HG03378 (cell line): ENCODE data around the gene TFEC.
"Not testable (repeated sequence)": the region's sequence is repeated elsewhere in the genome, so short reads cannot be mapped to it uniquely, and the experiment has no call there.

Experiments used
- ATAC-seq: cut with Tn5 transposase; IDR thresholded peaks from one replicate; pipeline ENCODE4 v1.9.1; 2021; ENCODE audit warnings: mild to moderate bottlenecking, moderate library complexity; ENCODE audit not compliant: unreplicated experiment

TFEC gene

DNA sequence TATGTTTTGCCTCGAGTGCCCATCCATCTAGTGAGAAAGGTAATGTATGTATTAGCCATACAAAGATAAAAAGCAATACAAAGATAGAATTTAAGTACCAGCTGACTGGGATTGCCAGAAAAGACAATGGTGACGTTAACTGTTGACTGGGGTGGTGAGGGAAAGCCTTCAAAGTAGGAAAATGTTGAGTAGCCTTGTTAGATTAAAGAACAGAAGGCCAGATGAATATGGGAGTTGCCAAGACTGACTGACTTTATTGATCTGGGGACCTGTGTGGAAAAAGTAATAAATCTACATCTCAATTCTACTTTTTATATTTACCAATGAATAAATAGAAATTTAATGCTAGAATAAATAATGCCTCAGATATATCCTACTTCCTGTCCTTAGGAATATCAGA lies 97.7 kb downstream of the TFEC start:
- ATAC-seq: no peak

DNA sequence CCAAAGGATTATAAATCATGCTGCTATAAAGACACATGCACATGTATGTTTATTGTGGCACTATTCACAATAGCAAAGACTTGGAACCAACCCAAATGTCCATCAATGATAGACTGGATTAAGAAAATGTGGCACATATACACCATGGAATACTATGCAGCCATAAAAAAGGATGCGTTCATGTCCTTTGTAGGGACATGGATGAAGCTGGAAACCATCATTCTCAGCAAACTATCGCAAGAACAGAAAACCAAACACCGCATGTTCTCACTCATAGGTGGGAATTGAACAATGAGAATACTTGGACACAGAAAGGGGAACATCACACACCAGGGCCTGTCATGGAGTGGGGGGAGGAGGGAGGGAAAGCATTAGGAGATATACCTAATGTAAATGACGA lies 100.4 kb downstream of the TFEC start:
- ATAC-seq: not testable (repeated sequence)

DNA sequence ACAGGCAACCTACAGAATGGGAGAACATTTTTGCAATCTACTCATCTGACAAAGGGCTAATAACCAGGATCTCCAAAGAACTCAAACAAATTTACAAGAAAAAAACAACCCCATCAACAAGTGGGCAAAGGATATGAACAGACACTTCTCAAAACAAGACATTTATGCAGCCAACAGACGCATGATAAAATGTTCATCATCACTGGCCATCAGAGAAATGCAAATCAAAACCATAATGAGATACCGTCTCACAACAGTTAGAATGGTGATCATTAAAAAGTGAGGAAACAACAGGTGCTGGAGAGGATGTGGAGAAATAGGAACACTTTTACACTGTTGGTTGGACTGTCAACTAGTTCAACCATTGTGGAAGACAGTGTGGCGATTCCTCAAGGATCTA lies 100.8 kb downstream of the TFEC start:
- ATAC-seq: not testable (repeated sequence)

DNA sequence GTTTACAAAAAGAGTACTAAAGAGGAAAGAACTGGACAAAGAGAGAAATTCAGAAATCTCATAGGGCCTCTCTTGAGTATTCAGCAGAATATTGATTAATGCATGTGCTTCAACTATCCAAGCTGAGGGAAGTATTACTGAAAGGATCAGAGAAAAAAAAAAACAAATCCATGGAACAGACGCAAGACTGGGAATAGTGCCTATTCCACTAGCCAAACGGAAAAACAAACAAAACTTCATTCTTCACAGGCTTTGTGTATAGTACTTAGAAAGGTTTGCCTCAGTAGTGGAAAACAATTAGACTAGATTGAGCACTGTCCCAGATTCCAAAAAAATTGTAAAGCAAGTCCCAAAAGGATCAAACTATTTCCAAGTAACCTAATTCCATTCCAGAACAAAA lies 106.2 kb downstream of the TFEC start:
- no peak for ATAC-seq

DNA sequence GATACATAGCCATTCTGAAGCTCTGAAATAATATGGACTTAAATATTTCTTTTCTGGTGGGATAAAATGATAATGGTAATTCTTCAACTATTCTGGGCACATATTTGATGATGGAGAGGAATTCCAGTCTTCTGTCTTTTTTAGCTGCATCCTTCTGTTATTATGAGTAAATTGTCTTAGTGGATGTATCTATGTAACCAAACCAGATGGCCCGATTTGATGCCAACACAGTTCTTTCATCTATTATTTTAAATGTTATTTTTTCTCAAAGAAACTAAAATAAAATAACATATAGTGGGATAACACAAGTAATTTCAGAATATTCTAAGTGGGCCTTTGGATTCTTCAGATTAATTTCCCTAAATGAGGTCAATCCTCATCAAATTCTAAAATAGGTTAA lies 110.2 kb downstream of the TFEC start:
- ATAC-seq: no peak

DNA sequence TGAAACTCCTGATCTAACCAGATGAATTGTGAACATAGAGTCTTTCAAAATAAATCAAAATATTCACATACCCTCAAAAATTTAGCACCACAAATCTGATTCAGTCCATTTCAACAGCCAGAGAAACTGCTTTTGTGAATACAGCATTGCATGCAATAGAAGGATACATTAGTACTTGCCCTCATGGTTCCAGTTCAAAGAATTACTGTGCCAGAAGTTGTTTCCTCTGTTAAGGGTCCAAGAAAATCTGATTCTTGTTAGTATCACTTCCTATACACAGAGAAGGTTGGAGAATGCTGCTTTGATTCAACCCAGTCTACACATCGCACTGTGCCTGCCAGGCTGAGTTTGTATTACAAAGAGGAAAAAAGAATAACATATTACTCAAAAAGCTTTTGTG lies 115.6 kb downstream of the TFEC start:
- no peak for ATAC-seq

DNA sequence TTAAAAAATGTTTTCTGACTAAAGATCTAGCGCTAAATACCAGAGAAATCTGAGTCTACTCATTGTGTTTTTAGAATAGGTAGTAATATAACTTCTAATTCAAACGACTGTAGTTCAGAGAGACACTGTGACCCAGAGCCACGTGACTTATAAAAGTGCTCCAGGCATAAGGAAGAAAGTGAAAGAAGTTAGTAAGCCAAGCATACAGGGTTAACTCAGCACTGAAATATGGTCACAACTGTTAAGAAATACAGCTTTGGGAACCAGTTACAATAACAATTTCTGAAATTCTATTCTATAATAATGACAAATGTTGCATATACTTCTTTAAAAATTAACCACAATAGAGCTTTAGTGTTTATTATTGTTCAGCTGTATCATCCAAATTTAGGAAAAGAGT lies 119.1 kb downstream of the TFEC start:
- ATAC-seq: no peak

DNA sequence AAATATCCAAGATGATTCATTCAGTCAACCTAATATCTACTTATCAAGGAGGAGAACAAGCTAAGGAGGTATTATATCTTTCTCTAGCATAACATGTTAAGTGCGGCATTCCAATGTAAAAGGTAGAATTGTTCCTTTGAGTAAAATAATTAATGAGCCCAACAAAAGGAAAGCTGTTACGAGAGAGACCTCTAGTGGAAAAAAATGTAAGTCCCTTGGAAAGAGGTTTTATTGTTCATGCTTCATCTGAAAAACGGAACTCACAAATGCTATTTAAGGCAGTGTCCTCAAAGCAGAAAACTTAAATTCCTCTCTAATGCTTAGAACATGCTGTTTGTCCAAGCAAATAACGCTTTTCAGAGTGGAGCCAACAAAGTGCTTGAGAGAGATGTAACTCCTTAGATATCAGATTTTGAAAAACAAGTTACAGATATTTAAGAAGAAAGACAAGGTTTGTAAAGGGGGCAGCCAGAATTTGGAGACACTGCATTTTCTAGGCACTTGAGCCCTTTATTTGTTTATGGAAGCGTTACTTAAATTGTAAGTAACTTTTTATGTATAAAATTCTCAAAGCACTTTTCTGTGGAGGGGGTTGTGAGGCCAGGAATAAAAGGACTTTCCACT lies 119.9 kb downstream of the TFEC start:
- no peak for ATAC-seq

DNA sequence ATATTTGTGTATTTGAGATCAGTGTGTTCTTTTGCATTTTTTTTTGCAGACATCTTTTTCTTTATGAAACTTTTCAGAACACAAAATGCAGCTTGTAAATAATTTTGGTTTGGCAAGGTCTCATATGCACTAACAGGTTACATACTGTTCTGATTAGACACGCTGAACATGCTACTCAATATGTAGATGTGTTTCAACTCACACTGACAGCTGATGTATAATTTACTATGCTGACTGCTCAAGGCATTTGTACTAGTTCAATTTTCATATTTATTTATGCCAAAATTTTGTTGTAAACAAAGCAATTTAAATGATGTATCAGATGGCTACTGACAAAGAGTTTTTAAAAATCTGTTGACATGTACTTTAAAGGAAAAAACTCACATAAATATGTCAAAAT lies 123.8 kb downstream of the TFEC start:
- no peak for ATAC-seq

DNA sequence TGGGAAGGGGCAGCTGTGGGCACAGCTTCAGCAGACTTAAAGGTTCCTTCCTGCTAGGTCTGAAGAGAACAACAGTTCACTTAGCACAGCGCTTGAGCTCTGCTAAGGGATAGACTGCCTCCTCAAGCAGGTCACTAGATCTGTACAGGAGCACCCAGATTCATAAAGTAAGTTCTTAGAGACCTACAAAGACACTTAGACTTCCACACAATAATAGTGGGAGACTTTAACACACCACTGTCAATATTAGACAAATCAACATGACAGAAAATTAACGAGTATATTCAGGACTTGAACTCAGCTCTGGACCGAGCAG lies 140.9 kb downstream of the TFEC start:
- ATAC-seq: no peak

DNA sequence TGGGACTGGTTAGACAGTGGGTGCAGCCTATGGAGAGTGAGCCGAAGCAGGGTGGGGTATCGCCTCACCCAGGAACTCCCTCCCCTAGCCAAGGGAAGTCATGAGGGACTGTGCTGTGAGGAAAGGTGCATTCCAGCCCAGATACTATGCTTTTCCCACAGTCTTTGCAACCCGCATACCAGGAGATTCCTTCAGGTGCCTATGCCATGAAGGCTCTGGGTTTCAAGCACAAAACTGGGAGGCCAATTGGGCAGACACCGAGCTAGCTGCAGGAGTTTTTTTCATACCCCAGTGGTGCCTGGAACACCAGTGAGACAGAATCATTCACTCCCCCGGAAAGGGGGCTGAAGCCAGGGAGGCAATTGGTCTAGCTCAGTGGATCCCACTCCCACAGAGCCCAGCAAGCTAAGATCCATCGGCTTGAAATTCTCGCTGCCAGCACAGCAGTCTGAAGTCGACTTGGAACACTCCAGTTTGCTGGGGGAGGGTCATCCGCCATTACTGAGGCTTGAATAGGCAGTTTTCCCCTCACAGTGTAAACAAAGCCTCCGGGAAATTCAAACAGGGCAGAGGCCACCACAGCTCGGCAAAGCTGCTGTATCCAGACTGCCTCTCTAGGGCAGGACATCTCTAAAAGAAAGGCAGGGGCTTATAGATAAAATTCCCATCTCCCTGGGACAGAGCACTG lies 141.4 kb downstream of the TFEC start:
- no peak for ATAC-seq

DNA sequence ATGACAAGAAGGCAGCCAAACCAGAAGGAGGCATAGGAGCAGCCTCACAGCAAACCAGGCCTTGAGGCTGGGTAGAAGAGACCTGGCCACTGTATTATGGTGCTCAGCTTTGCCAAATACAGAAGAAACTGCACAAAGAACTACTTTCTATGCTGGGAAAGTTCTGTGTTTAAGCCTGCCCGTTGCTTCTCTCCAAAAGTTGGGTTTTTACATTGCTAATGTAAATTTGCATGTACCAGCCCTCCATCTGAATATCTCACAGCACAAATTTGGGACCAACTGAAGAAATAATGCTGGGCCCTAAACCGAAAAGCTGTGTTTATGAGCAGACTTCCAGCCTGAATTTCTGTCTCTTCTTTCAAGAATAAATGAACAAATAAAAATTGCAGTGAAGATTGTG lies 145.0 kb downstream of the TFEC start:
- ATAC-seq: no peak
